HUES64 (cell line): ENCODE data around the gene SLC37A1.

Experiments
- H3K27ac ChIP-seq: 2 replicates; pipeline ENCODE4 v1.7.0; 2013; ENCODE audit warnings: low read depth, low read length, inconsistent platforms
- H3K27me3 ChIP-seq: 2 replicates; pipeline ENCODE4 v1.6.1; 2013; ENCODE audit warnings: mild to moderate bottlenecking, low read length; ENCODE audit not compliant: insufficient read depth
- H3K36me3 ChIP-seq: 2 replicates; pipeline ENCODE4 v1.6.1; 2013; ENCODE audit warnings: mild to moderate bottlenecking, low read length; ENCODE audit not compliant: insufficient read depth
- H3K4me1 ChIP-seq: 2 replicates; pipeline ENCODE4 v1.6.1; 2013; ENCODE audit warnings: mild to moderate bottlenecking, low read length, moderate library complexity; ENCODE audit not compliant: insufficient read depth
- H3K4me3 ChIP-seq: 2 replicates; pipeline ENCODE4 v1.5.1; 2013; ENCODE audit warnings: mild to moderate bottlenecking, low read length, moderate library complexity
- H3K9ac ChIP-seq: 2 replicates; pipeline ENCODE4 v1.6.1; 2013; ENCODE audit warnings: mild to moderate bottlenecking, low read depth, low read length
- H3K9me3 ChIP-seq: 2 replicates; pipeline ENCODE4 v1.6.1; 2013; ENCODE audit warnings: low read depth, low read length; ENCODE audit not compliant: insufficient read depth
- WGBS: fragments of 150-250, 120-280 bp; methylation state at CpG from one replicate; pipeline ENCODE4 v1.1.7; 2013; ENCODE audit warnings: missing lambda C conversion rate; 5-methylcytosine and 5-hydroxymethylcytosine counted together

The SLC37A1 gene

DNA sequence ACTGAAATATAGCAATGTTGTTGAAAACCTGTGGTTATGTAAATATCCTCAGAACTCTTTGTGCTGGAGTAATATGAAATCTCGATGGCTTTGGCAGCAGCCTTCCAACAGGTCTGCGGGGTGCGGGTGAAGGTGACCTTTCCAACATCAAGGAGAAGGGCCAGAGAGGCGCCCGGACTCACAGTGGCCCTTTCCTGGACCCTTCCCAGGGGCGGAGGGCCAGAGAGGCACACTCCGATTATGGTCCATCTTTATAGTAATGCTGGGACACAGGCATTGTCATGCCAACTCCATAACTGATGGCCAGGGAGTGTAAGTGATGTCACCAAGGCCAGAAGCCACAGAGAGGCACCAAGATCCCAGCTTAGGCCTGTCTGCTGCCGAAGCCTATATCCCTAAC is 18.1 kb downstream of the SLC37A1 start:
- Histone ChIP-seq H3K9me3 (no peaks in the 10 kb centered on the region), H3K27me3 (no peaks in the 10 kb centered on the region), H3K36me3 (peaks cover 12% of the 10 kb centered on the region; the same call in 1 of the 2 replicates), H3K9ac (no peak overlapping the region), H3K4me3 (no peak overlapping the region), H3K27ac (no peak overlapping the region), H3K4me1 (no peaks in the 10 kb centered on the region)
- WGBS, result 97% methylated on average over 8 of the region's 8 CpGs

DNA sequence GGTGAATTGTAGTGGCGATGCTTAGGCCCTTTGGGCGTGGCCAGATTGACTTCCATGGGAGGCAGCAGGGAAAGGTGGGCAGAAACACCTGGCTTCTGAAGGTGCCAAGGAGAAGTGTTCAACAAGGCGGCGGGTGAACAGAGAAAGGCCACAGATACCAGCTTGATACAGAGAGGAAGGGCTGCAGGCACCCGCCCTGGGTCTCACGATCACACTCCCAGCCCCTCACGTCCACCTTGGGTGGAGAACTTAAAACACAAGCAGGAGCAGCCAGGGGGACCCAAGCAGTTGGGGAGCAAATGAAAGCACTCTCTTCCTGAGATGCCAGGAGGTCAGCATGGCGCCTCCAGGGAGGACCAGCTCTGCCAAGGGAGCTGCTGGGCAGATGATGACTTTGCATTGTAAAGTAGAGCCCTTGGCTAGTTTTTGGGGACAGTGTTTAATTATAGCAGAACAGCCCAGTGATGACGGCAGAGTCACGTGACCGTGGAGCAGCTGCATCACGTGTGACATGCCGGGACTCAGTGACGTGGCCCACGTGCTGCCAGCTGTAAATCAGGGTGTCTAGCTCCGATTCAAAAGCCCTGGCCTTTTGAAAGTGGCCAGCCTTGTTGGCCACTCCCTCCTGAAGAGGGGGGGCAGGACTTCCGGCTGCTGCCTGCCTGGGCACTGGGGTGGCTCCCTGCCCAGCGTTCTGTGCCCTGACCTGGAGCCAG is 19.0 kb downstream of the SLC37A1 start:
- Histone ChIP-seq H3K27ac (no peak overlapping the region), H3K4me3 (no peak overlapping the region), H3K27me3 (no peaks in the 10 kb centered on the region), H3K9me3 (no peaks in the 10 kb centered on the region), H3K9ac (no peak overlapping the region), H3K4me1 (no peaks in the 10 kb centered on the region), H3K36me3 (peaks cover 12% of the 10 kb centered on the region; the same call in 1 of the 2 replicates)
- WGBS, result 93% methylated on average over 18 of the region's 18 CpGs

DNA sequence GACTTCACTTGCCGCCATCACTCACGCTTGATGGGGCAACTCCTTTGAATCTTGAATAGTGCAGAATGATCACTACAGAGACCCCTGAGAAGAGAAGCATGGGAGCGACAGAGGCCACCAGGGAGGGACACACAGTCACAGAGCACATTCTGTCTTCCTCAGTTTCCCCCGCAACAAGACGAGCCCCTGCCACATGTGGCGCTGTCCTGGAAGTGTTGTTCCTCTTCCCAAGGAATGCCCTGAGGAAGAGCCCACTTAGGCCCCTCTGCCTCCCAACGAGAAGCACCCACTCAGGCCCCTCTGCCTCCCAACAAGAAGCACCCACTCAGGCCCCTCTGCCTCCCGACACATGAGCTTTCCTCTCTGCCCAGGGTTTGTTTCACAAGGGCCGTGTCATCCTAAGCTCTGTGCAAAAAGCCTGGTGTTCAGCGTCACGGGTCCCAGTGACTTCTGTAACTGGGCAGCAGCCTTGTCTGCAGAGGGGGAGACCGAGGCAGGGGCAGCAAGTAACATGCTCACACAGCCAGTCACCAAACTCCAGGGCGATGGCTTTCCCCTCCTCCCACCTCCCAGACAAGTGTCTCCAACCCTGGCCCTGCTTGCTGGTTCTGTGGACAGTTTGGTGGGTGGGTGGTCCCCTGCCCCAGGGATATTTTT is 19.8 kb downstream of the SLC37A1 start:
- Histone ChIP-seq H3K27ac (no peak overlapping the region), H3K27me3 (no peaks in the 10 kb centered on the region), H3K4me1 (no peaks in the 10 kb centered on the region), H3K9ac (no peak overlapping the region), H3K36me3 (peaks cover 12% of the 10 kb centered on the region; the same call in 1 of the 2 replicates), H3K9me3 (no peaks in the 10 kb centered on the region), H3K4me3 (no peak overlapping the region)
- 95% methylated on average over 12 of the region's 13 CpGs for WGBS

DNA sequence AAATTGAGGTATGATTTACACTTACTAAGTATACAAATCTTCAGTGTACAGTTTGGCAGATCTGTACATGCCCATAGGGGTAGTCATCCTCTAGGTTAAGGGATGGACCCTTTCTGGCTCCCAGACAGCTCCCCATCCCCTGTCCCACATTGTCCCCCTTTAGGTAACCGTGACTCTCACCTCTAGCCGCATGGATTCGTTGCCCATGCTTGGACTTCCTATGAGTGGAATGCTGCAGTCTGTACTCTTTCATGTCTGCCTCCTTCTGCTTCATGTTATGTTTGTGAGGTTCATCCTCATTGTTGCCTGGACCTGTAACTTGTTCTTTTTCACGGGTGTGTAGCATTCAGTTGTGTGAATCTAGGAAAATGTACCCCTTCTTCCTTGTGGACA is 20.3 kb downstream of the SLC37A1 start:
- Histone ChIP-seq H3K9ac (no peak overlapping the region), H3K27me3 (no peaks in the 10 kb centered on the region), H3K9me3 (no peaks in the 10 kb centered on the region), H3K4me1 (no peaks in the 10 kb centered on the region), H3K27ac (no peak overlapping the region), H3K4me3 (no peak overlapping the region), H3K36me3 (peaks cover 12% of the 10 kb centered on the region; the same call in 1 of the 2 replicates)
- WGBS, result 92% methylated on average over 4 of the region's 4 CpGs

DNA sequence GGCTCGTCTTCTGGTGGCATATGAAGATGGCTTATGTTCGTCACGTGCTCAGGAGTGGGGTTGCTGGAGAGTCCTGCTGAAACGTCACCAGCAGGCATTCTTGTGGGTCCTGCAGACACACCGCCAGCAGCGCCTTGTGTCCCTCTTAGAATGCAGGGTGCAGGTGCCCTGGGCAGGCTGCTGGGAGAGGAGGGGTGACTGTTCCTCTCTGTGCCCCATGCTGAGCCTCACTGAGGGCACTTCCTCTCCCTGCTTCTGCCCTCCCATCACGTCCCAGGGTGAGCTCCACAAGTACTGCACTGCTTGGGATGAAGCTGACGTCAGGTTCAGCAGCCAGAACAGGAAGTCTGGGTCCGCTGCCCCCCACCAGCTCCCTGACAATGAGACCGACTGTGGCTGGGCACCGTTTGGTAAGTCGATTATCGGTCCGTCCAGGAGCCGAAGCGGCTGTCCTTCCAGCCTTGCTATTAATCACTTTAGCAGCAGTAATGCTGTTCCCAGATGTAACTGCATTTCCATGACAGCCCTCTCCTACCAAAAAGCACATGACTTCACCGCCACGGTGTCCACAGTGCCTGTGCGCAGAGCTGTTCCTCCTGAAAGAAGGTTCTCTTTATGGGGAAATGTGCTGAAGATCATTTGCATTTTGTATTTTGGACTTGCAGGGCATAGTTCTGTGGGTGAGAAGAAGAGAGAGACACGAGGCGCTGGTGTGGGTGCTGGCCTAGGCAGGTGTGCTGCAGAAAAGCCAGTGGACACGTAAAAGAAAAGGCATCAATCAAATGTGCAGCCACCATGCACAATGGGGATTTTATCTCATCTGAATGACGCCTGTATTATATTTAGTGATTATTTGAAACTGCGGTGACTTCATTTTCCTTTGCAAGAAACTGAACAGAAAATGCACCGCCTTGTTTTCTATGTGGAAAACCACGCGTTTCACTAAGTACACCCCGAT is 21.0 kb downstream of the SLC37A1 start:
- no peak overlapping the region for H3K4me3 ChIP-seq
- no peaks in the 10 kb centered on the region for H3K27me3 ChIP-seq
- peaks cover 12% of the 10 kb centered on the region; the same call in 1 of the 2 replicates for H3K36me3 ChIP-seq
- H3K9ac ChIP-seq, result no peak overlapping the region
- H3K9me3 ChIP-seq, result no peaks in the 10 kb centered on the region
- no peak overlapping the region for H3K27ac ChIP-seq
- WGBS, result 91% methylated on average over 28 of the region's 28 CpGs
- H3K4me1 ChIP-seq, result no peaks in the 10 kb centered on the region

DNA sequence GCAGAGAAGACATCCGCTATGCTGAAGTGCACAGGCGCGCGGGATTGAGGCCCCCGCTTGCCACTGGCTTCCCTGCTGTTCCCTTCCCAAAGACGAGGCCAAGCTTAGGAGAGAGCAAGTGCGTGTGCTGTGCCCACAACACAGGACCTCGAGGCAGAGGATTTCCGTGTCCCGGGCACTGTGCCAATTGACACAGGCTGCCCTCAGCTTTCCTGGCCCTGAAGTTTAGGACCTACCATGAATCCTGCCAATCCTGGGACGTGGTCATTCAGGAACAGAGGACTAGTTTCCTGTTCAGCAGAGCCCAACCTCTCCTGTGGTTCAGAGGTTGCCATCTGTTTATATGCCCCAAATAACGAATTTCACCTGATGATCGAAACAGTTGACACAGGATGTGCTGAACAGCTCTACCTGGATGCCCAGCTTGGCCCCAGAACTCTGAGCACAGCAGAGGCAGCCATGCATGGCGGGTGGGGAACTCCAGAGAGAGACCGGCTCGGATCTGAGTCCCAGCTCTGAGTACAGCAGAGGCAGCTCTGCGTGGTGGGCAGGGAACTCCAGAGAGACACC is 22.0 kb downstream of the SLC37A1 start:
- H3K9ac ChIP-seq, result no peak overlapping the region
- no peaks in the 10 kb centered on the region for H3K4me1 ChIP-seq
- H3K4me3 ChIP-seq, result no peak overlapping the region
- peaks cover 12% of the 10 kb centered on the region; the same call in 1 of the 2 replicates for H3K36me3 ChIP-seq
- no peaks in the 10 kb centered on the region for H3K27me3 ChIP-seq
- WGBS, result 94% methylated on average over 17 of the region's 17 CpGs
- H3K9me3 ChIP-seq, result no peaks in the 10 kb centered on the region
- no peak overlapping the region for H3K27ac ChIP-seq

DNA sequence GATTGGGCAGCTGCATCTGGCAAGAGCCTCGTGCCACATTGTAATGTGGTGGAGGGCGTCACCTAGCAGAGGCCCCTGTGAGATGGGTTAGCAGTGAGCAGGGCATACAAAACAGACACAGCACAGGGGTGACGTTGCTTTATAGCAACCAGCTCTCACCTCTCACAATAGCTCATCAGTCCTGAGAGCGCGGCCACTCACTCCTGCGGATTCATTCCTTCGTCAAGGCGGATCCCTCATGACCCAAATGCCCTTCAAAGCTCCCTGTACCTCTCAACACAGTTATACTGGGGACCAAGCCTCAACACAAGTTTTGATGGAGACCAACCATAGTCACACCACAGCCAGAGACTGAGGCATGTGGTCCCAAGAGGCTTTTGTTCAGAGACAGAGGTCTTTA is 22.9 kb downstream of the SLC37A1 start:
- WGBS, result 82% methylated on average over 8 of the region's 8 CpGs
- H3K4me1 ChIP-seq, result no peaks in the 10 kb centered on the region
- H3K36me3 ChIP-seq, result peaks cover 12% of the 10 kb centered on the region; the same call in 1 of the 2 replicates
- H3K4me3 ChIP-seq, result no peak overlapping the region
- H3K27me3 ChIP-seq, result no peaks in the 10 kb centered on the region
- H3K9ac ChIP-seq, result no peak overlapping the region
- H3K9me3 ChIP-seq, result no peaks in the 10 kb centered on the region
- H3K27ac ChIP-seq, result no peak overlapping the region

DNA sequence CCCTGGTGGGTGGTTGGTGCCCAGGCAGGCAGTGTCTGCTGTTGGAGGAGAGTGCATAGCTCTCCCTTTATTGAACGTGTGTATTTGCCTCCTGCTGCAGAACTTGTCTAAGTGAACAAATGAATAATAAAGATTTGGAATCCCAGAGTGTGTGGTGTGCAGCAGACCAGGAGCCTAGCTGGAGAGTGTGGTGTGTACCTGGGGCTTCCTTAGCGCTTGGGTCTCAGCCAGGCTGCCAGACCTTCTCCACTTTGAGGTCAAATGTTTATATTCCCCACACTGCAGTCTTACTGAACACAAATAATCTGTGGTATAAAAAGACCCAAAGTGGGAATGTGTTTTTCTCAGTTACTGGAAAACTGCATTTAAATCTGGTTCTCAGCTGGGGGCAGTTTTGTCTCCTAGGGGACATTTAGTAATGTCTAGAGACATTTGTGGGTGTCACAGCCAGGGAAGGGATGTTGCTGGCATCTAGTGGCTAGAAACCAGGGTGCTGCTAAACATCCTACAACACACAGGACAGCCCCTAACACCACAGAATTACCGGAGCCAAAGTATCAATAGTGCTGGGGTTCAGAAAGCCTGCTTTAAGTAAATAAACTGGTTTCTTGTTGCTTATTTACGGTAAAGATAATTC is 23.6 kb downstream of the SLC37A1 start:
- peaks cover 12% of the 10 kb centered on the region; the same call in 1 of the 2 replicates for H3K36me3 ChIP-seq

DNA sequence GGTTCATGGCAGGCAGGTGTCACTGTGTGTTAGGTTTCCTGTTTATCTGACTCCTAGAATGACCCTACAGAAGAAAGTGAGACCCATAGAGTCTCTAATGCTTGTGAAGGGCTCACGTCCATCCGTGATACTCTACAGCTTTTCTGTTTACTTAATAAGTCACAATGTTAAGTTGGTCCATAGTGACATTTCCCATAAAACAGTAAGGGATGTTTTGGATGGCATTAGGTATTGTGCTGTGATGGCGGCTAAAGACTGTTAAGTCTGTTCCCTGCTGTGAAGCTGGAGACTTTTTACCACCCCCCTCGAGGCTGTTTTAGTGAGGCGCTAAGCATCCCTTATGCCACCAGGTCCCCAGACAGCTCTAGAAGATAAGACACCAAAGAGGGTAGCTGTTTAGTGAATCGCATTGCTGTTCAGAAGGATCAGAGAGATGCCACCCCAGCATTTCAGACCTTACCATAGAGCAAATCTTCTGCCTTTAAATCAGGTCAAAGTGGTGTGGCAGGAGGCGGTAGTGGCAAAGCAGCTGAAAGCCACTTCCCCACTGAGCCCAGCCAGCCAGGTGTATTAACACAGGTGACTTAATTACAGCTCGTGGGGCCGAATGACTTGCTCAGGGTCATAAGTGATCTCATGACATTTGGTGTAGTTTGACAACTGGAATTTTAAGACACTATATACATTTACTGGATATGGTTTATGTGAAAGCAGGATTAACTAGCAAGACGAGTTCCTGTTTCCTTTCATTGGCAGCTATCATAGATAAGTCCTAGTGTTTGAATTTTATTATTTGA is 25.0 kb downstream of the SLC37A1 start:
- H3K9me3 ChIP-seq, result no peaks in the 10 kb centered on the region
- H3K9ac ChIP-seq, result no peak overlapping the region
- H3K4me1 ChIP-seq, result no peaks in the 10 kb centered on the region
- no peak overlapping the region for H3K27ac ChIP-seq
- no peaks in the 10 kb centered on the region for H3K27me3 ChIP-seq
- H3K4me3 ChIP-seq, result no peak overlapping the region
- H3K36me3 ChIP-seq, result peaks cover 23% of the 10 kb centered on the region; the same call in 1 of the 2 replicates
- WGBS, result 79% methylated on average over 9 of the region's 10 CpGs

More for the DNA sequence above, 23.6 kb downstream of the SLC37A1 start:
- no peaks in the 10 kb centered on the region for H3K27me3 ChIP-seq
- H3K4me3 ChIP-seq, result no peak overlapping the region
- H3K9ac ChIP-seq, result no peak overlapping the region
- WGBS, result 84% methylated on average over 4 of the region's 4 CpGs
- no peaks in the 10 kb centered on the region for H3K9me3 ChIP-seq
- H3K4me1 ChIP-seq, result no peaks in the 10 kb centered on the region
- no peak overlapping the region for H3K27ac ChIP-seq

DNA sequence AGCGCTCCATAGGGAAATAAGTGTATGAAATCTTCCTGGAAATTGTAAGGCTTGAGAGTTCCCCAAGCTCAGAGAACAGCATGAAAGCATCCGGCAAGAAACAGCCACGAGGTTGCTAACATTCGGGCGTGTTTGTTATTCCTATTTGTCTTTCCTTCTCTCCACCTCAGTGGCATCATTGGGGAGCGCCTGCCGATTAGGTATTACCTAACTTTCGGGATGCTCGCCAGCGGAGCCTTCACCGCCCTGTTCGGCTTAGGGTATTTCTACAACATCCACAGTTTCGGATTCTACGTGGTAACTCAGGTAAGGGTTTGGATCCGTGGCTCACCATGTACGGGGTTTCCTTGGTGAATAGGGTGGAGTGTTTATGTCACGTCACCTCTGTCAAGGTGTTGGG is 25.7 kb downstream of the SLC37A1 start:
- Histone ChIP-seq H3K4me3 (no peak overlapping the region), H3K9me3 (no peaks in the 10 kb centered on the region), H3K9ac (no peak overlapping the region), H3K36me3 (peaks cover 27% of the 10 kb centered on the region; the same call in 1 of the 2 replicates), H3K27ac (no peak overlapping the region), H3K27me3 (no peaks in the 10 kb centered on the region), H3K4me1 (no peaks in the 10 kb centered on the region)
- WGBS, result 96% methylated on average over 17 of the region's 17 CpGs
